ENCODE data around the gene MDGA2.

DNA sequence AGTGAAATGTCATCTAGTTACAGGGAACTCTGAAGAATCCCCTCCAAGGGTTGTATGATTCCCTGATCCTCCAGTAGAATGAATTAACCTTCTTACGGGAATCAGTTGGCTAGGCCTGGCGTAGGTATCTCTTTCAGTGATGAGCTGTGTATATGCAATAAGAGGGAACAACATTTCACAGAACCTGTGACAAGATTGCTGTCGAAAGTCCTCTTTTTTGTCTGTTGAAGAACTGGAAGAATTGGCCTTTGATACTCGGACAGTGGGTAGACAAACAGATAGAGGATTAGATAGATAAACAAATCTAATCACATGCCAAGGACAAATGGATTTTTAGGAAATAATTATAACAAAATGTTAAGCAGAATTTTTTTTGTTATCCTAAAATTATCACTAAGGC is 184.6 kb downstream of the MDGA2 start:
- TF ChIP-seq, protein P1, sequence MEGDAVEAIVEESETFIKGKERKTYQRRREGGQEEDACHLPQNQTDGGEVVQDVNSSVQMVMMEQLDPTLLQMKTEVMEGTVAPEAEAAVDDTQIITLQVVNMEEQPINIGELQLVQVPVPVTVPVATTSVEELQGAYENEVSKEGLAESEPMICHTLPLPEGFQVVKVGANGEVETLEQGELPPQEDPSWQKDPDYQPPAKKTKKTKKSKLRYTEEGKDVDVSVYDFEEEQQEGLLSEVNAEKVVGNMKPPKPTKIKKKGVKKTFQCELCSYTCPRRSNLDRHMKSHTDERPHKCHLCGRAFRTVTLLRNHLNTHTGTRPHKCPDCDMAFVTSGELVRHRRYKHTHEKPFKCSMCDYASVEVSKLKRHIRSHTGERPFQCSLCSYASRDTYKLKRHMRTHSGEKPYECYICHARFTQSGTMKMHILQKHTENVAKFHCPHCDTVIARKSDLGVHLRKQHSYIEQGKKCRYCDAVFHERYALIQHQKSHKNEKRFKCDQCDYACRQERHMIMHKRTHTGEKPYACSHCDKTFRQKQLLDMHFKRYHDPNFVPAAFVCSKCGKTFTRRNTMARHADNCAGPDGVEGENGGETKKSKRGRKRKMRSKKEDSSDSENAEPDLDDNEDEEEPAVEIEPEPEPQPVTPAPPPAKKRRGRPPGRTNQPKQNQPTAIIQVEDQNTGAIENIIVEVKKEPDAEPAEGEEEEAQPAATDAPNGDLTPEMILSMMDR (IDR thresholded peaks at IDR 0.05; ENCODE audit: borderline replicate concordance, extremely low read depth, low read length, poor library complexity, severe bottlenecking) = no peak
- no peak for TF ChIP-seq EZH2 (IDR thresholded peaks at IDR 0.05; ENCODE audit: borderline replicate concordance, low read depth, low read length, severe bottlenecking)
